Measurements from ENCODE around the gene ANKRD23.
"Not testable (repeated sequence)": the region's sequence is repeated elsewhere in the genome, so short reads cannot be mapped to it uniquely, and the experiment has no call there.

Gene ANKRD23

DNA sequence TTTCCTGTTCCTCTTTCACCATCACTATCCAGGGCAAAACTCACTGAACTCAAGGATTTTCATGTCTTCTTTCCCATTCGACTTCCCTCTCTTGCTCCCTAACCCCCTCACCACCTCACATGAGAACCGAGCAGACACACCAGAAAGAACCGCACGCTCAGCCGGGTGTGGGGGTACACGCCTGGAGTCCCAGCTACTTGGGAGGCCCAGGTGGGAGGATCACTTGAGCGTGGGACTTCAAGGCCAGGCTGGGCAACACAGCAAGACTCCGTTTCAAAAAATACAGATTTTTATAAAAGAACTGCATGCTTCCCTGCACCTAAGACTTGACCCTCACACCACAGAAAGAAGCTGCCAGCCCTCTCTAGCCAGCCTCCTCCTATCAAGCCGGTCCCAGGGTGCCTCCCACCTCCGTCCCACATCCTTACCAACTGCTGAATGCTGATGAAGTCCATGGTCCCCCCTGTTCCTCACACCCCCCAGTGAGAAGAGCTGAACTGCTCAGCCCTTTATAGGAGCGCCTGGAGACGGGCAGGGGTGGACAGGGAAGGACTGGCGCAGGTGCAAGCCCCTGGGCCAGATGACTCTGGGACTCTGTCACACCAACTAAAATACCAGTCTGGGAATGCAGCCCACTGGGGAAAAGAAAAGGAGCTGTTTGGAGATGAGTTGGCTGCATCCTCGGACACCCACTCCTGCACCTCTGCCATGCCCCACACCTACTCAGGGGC, at the start of gene ANKRD23:
TSS of gene ANKRD23 (minus strand) at position 484 of the 731 bp plus-strand sequence. CDS start at position 455, 29 bp downstream.
- DNase-seq (ENCODE audit: low read depth), result no peak

DNA sequence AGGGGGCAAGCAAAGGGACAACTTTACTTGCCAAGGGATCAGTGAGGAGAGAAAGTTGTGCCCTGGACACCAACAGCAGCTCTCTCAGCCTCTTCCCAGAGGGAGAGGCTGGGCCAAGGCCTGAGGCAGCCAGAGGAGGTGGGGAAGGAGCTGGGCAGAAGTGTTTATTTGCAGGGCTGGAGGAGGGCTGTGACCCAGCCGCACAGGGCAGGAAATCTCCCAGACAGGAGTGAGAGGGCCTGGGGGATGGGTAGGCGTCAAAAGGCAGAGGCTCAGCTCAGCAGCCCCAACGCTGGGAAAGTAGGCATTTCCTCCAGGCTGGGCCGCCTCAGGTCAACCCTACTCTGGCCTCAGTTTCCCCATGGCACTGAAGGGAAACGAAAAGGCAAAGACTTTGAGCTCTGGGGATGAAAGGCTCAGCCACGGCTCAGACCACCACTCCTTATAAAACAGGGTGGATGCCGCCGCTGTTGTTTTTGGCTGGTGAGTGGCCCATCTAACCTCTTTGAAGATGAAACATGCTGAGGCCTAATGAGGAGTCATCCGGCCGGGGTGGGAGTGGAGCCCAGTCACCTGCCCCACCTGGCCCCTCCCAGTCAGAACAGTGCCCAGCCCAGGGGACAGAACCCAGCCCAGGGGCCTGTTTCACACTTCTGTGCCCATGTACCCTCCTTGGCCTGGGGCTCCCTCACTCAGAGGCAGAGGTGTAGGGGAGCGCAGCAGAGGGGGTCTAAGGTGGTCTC, 47.9 kb upstream of the ANKRD23 start:
- peak; percentile 51 for DNase-seq (ENCODE audit: low read depth)

DNA sequence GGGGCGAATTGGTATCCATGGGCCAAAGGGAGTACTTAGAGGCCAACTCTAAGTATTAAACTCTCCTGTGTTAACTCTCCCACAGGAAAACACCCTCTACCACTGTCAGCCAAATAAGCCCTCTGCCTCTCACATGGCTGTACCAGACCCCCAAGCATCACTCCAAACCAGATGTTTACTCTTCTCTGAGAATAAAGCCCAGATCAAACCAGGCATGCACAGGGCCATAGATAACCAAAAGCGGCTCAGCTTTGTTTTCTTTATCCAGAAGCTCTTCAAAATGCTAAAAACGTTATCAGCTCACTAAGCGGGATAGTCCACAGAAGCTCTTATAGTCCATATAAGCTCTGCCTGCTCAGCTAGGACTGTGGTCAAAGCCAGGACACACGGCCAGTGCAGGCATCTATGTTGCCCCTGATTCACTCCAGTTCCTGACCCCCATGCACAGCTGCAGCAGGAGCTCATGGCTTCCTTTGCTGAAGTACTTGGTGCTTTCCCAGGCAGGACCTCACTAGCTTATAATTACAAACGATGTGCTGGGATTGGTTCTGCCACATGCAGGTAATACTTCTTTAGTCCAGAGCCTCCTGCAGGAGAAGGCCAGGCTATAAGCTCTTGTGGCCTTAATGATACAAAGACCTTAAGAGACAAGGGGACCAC, 47.0 kb upstream of the ANKRD23 start:
- DNase-seq (ENCODE audit: low read depth), result no peak

DNA sequence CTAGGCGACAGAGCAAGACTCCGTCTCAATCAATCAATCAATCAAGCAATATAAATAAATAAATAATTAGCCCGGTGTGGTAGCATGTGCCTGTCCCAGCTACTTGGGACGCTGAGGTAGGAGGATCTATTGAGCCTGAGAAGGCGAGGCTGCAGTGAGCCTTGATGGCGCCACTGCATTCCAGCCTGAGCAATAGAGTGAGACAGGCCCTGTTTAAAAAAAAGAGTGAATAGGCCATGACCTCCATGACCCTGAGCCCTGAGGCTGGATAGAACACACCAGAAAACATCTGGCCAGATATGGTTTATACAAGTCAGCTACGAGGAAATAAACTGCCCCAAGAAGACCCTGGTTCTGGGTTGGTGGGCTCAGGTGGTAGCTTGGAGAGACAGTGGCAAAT, 46.4 kb upstream of the ANKRD23 start:
- no peak for DNase-seq (ENCODE audit: low read depth)

DNA sequence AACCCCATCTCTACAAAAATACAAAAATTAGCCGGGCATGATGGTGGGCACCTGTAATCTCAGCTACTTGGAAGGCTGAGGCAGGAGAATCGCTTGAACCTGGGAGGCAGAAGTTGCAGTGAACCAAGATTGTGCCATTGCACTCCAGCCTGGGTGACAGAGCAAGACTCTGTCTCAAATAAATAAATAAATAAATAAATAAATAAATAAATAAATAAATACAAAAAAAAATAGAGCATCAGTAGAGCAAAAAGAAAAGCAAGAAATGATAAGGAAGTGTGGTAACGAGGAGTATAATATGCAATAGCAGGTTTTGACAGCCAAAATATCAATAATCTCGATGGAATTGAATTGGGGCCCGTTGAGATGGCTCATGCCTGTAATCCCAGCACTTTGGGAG, 45.7 kb upstream of the ANKRD23 start:
- DNase-seq (ENCODE audit: low read depth), result not testable (repeated sequence)

DNA sequence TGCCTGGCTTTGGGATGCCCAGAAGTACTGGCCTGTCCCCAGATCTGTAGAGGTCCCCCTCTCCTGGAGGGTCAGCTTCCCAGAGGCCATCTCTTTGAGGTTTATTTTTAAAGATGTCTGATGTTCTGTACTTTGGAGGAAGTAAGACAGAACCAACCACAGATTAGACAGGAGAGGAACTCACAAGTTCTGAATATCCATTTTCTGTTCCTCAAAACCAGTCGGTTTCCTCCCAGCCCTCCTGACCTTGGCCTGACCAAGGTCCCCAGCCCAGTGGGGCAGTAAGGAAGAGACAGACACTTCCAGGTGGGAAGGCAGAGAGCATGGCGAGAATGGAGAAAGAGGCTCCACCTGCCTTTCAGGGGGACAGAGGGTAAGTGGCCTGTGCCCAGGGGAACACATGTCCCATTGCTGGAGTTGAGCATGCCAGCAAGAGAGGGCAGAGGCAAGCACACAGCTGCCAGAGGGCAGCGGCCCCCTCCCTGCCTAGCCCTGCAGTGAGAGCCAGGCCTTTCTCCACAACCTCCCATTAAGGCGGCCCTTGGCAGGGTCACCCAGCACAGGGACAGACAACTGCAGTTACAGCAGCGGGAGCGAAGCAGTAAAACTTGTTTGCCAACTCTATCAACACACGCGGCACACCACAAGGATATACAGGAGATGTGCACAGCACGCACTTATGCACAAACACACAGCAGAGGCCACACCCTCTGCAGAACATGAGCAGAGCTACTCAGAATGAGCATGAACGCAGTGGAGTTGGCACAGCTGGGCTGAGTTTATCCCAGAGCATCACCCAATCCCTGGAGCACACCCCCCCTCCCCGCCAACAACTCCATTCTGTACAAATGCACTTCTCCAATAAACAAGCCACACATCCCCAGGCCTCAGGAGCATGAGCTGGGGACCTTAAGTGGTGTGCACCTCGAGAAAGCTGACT, 44.5 kb upstream of the ANKRD23 start:
- DNase-seq (ENCODE audit: low read depth), result no peak

DNA sequence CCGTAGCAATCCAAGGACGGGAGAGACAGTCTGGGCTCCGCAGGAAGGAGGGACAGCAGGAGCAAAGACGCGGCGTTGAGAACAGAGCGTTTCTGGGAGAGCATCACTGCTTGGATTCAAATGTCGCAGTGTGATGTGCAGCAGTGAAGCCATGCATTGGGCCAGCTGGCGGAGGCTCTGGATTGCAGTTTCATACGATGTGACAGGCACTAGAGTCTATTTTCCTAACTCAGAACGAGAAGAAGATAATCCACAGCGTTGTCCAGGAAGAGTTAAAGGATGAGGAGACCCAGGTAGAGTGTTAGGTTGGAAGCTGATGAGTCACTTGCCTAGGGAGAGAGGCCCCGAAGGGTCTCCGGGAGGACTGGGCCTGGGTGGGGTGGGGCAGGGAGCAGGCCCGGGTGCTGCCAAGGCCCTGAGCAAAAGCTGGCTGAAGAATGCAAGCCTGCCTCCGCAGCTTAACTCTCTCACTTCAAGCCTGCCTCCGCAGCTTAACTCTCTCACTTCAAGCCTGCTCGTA, 43.7 kb upstream of the ANKRD23 start:
- peak; percentile 26 for DNase-seq (ENCODE audit: low read depth)

DNA sequence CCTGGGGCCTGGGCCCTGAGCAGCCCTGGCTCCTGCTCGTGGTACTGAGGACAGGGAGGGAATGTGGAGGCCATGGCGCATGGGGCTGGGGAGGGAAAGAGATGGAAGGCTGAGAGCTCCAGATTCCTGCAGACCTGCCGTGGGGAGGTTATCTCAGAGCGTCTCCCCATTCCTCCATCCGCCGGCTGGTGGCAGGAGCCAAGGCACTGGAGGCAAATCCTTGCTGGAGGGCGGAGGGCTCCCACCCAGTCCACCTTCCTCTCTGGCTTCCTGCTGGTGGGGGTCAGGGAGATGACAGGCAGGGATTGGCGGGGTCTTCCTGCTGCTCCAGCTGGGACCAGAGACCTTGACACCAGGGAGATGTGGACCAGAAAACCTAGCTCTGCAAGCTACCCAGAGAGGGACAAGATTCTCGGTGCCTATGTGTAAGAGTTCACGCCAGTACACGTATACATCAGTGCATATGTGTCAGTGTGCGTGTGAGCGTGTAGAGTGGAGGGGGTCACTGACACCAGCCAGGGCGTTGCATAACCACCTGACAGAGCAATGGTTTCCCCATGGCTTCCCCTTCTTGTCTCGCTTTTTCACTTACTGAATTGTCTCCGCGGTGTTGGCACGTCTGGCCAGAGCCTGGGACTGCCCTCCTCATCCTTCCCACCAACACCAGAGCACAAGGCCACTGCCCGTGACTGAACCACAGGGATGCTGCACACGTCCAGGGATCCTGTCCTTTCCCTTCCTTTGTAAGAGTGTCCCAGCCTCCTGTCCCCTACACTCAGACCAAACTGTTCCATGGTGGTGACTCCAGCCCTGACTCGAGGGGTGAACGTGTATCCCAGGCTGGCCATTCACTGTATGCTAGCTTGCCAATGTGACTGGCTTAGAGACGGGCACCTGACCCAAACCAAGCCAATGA, 41.9 kb upstream of the ANKRD23 start:
- DNase-seq (ENCODE audit: low read depth), result no peak

DNA sequence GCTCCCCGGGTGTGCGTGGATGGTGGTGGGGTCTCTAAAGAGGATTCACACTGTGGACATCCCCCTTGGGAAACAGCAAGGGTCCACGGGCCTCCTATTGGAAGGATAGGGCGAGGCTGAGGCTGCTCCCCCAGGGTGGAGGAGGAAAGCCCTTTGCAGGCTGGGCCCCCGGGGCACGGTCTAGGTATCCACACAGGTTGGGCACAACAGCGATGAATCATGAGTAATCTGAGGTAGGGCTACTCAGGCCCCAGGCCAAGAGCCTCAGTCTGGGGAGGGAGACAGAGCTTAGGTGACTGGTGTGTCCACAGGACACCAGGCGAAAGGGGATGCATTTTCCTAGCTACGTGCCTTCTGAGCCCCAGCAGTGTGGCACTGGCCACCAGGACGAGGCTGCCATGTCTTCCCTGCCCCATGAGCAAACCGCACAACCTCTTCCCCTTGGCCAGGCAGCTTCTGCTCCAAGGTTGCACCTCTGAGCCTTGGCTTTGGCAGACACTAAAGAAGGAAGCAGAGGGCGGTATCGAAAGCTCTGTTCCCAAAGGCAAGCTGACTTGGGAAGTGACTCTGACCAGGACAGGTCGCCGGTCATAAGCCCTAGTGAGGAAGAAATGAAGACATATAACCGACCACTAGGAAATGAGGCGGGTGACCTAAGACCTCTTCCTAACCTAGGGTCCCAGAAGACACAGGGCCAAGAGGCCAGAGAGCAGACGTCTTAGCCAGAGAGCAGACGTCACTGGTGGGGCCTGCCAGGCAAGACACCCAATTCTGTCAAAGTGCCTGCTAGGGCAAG, 40.7 kb upstream of the ANKRD23 start:
- DNase-seq (ENCODE audit: low read depth), result no peak

DNA sequence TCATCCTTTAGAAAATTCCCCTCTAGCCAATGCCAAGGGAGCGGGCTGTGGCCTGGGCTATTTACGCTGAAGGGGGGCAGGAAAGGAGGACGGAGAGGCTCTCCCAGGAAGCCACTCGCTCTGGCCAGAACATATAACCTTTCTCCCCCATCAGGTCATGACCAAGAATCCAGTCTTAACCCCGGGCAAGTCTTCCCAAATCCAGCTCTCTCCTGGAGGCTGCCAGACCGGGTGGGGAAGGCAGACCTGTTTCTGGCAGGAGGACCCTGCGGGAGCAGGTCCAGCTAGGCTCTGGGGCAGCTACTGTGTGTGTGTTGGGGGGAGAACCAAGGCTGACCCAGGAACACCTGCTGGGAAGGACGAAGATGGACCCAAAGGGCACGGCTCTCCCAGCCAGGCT, 39.5 kb upstream of the ANKRD23 start:
- no peak for DNase-seq (ENCODE audit: low read depth)

DNA sequence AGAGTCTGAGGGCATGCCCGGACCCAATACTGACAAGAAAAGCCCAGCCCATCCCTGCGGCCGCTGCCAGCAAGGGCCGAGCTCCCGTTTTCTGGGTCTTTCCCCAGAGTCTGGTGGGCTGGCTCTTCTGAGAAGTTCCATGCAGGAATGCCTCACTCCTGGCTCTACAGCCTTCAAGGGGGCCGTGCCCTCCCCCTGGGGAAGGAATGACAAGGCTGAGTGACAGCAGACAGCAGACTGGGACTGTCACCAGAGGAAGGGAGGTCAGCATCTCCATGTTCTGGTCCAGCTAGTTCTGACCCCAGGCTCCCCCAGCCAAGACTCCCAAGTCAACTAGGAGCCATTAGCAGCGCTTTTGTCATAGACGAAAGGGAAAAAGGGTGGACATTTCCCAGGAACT, 39.1 kb upstream of the ANKRD23 start:
- no peak for DNase-seq (ENCODE audit: low read depth)

DNA sequence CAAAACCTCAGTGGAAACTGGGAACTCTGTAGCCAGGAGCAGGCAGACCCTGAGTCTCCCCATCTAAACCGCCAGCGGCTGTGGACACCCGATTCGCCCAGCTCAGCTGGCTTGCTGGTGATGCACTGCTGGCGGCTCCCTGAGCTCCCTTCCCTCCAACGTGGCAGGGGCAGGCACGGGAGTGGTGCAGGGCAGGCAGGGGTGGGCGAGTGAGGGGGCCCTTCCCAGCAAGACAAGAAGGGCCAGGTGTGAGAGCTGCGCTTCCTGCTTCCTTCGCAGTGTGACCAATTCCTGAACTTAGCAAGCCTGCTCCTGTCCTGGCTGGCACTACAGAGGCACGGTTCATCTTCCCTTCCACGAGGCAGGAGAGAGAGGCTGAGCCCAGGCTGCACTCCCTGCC, 38.4 kb upstream of the ANKRD23 start:
- DNase-seq (ENCODE audit: low read depth), result no peak

DNA sequence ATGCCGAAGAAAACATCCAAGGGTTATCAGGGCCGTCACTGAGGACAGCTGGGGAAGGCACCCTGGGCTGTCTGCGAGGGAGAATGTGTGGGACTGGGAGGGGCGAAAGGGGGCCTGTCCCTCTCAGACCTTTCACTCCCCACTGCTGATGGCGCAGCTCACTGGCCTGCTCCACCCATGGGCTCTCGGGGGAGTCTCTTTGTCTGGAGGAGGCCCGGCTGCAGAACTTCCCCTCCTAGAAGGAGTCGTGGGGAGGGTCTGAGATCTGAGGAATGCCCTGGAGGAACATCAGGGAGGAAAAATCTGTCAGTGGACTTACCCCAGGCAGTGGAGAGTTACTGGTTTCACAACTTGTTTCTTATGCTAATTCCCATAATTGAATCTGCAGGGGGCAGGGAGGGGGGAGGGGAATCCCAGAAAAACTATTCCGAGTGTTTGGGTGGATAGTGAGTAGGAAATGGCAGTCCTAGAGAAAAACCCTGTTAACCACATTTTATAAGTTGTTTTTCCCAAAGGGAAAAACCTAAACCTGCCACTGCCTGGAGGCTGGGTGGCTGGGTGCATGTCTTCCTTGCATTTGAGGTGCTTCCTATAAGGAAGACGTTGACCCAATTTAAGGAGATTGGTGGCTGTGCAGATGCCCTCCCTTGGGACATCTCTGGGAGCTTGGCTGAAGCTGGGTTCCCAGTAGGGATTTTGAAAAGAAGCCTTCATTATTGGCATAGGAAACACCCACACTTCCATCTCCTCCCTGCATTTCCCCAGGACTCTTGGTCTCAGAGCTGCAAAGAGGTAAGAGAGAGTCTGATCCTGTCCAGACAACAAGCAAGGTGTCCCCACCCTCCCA, 37.8 kb upstream of the ANKRD23 start:
- no peak for DNase-seq (ENCODE audit: low read depth)

DNA sequence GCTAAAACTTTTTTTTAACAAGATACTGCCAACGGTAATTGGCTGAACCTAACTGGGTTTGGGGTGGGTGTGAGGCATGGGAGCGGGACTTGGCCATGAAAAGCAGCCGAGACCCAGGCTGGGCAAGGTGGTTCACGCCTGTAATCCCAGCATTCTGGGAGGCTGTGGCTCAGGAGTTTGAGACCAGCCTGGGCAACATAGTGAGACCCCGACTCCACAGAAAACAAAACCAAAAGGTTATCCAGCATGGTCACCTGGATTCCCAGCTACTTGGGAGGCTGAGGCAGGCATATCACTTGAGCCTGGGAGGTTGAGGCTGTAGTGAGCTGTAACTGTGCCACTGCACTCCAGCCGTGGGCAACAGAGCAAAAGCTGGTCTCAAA, 37.1 kb upstream of the ANKRD23 start:
- no peak for DNase-seq (ENCODE audit: low read depth)

DNA sequence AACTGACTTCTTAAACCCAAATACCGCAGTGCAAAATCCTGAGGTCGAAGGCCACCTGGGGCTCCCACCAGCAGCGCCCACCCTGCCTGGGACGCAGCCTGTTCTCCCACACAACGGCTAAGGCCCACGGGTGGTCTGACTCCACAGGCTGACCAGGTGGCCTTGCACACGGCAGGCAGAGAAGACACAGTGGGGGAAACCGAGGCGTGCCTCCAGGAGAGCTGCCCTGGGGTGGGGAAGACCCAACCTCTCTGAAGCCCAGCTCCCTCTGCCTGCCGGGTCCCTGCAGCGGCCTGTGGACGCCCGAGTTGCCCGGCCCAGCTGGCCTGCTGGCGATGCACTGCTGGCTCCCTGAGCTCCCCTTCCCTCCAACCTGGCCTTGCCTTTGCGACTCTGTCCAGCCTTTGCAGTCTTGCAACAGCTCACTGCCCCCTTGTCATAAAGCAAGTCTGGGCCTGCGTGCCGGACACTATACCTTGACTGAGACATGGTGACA, 35.8 kb upstream of the ANKRD23 start:
- DNase-seq (ENCODE audit: low read depth), result no peak

DNA sequence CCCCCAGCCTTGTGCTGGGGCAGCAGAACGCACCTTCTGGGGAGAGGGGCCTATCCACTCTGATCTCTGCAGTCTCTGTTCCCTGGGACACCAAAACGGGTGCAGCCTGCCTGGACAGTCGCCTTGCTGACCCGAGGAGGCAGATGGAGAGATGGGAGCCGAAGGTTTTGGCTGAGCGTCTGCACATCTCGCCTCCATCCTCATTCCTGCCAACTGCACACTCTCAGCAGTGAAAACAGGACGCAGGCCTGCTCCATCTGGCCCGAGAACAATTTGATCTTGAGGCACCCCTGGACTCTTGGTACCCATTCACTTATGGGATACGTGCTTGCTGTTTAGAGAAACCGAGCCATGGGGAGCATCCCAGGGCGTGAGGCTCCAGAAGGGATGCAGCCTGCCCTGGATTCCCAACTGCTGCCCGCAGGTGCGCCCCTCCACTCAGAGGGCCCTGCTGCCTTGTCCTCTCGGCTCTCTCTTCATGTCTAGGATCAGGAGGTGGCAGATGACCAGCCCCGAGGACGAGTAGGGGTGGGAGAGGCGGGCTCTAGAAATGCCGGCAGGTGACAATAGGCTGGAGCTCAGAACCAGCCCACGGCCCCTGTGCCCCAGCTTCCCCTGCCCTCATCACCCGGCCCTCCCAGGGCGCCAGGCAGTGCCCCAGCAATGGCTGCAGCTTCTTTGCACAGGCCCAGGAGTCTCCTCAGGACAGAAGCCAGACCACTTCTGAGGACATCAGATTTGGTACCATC, 35.1 kb upstream of the ANKRD23 start:
- no peak for DNase-seq (ENCODE audit: low read depth)

DNA sequence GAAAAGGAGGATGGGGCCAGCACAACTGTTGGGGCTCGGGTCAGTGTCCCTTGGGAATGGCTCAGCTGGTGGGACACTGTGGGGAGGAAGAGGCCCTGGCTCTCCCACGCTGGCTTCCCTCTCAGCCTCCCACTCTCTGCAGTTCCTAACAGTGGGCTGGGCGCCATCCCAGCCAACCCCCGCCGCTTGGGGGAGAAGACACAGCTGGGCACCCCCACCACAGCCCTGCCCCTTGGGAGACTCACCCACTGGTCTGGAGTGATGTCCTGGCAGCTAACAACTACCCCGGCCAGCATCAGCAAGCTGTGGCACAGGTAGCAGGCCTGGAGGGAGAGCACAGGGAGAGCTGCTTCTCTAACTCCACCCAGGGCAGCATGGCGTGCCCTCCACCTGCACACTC, 34.4 kb upstream of the ANKRD23 start:
- no peak for DNase-seq (ENCODE audit: low read depth)

DNA sequence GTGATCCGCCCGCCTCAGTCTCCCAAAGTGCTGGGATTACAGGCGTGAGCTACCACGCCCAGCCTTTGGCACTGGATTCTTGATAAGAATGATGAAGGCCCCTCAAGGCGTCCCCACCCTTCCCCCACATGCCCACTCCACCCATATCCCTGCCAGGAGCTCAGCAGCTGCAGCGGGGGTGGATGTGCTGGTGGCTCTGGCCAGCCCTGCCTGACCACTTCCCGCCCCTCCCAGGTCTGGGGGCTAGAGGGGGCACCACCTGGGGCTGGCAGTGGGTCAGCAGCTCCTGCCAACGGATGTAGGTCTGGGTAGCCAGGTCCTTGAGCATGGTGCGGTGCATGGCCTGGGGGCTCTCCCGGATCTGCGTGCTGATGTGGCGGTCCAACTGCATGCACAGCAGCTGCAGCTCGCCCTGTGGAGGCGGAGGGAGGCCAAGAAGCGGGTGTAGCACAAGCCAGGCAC, 33.8 kb upstream of the ANKRD23 start:
- no peak for DNase-seq (ENCODE audit: low read depth)
